Panc1 (cell line): ENCODE results near the gene TENM3.

ENCODE experiments used
- CTCF ChIP-seq: fragments of 450-650 bp; IDR thresholded peaks from 2 replicates; pipeline ENCODE4 v1.5.1; 2017; ENCODE audit warnings: mild to moderate bottlenecking
- POLR2AphosphoS5 ChIP-seq: IDR thresholded peaks from 2 replicates; pipeline ENCODE4 v1.6.1; 2012; ENCODE audit warnings: mild to moderate bottlenecking, low read depth, low read length, moderate library complexity
- REST ChIP-seq, 2 experiments: IDR thresholded peaks; 2 replicates each; pipeline ENCODE4 v1.6.1; 2011 to 2012; ENCODE audit warnings: low read depth in 2 of 2, control low read depth in 1 of 2, low read length in 1 of 2, mild to moderate bottlenecking in 1 of 2, moderate library complexity in 1 of 2; ENCODE audit not compliant: insufficient read depth in 1 of 2
- SIN3A ChIP-seq: IDR thresholded peaks from 2 replicates; pipeline ENCODE4 v1.6.1; 2012; ENCODE audit warnings: low read depth, mild to moderate bottlenecking, low read length, moderate library complexity, borderline replicate concordance; ENCODE audit not compliant: insufficient read depth
- TCF7L2 ChIP-seq: IDR thresholded peaks from 2 replicates; pipeline ENCODE4 v1.6.1; 2011; ENCODE audit warnings: mild to moderate bottlenecking, low read depth, low read length, inconsistent platforms

- TF ChIP-seq CTCF (no peak), POLR2AphosphoS5 (no peak), SIN3A (no peak), TCF7L2 (no peak), REST (IDR thresholded peaks at IDR 0.05; ENCODE audit: insufficient read depth in 1 of 2, low read depth in 2 of 2, low read length in 1 of 2) (no peak)
These were observed 66.7 kb downstream of the TENM3 start for GRCh38 chr4:182309877-182310276.
